GM18873 (cell line): ENCODE results near the gene PPP2R3B.
"Not testable (repeated sequence)": the region's sequence is repeated elsewhere in the genome, so short reads cannot be mapped to it uniquely, and the experiment has no call there.

Source experiments
- ATAC-seq: cut with Tn5 transposase; IDR thresholded peaks from one replicate; pipeline ENCODE4 v1.9.1; 2021; ENCODE audit warnings: mild to moderate bottlenecking, moderate library complexity, moderate number of reproducible peaks; ENCODE audit not compliant: unreplicated experiment, low FRiP score

PPP2R3B gene

DNA sequence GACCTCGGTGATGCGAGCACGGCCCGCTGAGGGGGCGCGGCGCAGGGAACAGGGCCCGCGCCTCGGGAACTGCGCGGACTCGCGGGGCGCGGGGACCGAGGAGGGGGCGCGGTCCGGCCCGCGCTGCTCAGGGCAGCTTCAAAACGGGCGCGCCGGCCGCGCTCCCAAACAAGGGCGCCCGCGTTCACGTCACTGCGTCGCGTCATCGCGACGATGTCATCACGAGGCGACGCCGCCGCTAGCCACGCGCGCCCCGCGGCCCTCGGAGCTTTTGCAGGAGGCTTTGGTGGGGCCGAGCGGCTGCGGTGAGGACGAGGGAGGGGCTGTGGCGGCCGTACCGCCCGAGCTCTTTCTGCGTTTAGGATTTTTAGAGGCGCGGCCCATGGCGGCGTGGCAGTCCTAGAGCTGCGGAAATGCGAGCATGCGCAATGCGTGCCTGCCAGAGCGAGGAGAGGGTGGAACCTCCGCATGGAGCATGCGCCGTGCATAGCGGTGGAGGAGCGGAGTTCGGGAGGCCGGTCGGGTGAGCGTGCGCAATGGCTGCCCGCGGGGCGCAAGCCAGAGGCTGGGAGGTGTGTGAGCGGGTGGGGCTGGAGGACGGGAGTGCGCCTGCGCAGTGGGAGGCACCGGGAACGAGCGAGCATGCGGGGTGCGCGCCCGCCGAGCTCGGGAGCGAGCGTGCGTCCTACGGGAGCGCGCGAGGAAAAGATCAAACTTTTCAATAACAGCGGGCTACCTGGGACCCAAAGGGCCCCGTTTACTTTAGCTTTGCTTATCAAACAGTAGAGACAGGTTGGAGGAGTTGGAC lies at the start of gene PPP2R3B:
Gene PPP2R3B, minus strand, starts transcription at position 140 of the 808 bp plus-strand sequence. CDS start 216 bp downstream, outside the sequence.
- peak; percentile 96 for ATAC-seq

DNA sequence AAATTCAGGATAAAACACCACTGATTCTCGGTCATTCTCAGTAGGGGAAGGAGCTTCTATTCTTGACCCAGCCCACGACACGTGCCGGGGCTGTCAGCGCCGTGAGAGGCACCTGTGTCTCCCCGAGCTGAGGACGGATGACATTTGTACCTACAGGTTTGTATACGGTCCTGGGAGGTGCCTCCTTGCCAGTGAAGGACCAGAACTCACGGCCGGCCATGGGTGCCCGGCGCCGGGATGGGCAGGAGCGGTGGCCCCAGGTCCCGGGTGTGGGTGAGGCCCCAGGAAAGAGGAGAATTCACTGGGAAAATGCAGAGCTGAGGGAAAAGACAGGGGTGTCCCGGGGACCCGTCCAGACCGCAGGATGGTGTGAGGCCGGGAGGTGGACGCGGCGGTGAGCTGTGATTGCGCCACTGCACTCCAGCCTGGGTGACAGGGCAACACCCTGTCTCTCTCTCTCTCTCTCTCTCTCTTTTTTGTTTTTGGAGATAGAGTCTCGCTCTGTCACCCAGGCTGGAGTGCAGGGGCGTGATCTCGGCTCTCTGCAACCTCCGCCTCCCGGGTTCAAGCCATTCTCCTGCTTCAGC lies 48.9 kb upstream of the PPP2R3B start:
- ATAC-seq, result no peak

DNA sequence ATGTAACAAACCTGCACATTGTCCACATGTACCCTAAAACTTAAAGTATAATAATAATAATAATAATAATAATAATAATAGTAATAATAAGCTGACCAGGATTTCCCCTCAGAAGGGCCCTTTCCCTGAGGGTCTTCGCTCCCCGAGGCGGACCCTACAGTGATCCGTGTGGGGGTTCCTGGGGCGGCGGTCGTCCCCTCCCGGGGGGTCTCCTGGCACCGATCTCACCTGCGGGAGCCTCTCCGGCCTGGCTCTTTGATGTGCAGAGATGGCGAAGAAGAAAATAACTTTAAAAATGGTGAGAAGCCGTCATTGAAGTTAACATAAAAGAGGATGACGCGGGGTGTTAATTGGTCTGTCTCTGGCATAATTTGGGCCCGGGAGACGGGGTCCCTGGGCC lies 48.2 kb upstream of the PPP2R3B start:
- no peak for ATAC-seq

- ATAC-seq, result no peak
Measured at GRCh38 chrX:433771-434170, 47.1 kb upstream of the PPP2R3B start.

GRCh38 chrX:432666-433065 lies 46.0 kb upstream of the PPP2R3B start:
- not testable (repeated sequence) for ATAC-seq

DNA sequence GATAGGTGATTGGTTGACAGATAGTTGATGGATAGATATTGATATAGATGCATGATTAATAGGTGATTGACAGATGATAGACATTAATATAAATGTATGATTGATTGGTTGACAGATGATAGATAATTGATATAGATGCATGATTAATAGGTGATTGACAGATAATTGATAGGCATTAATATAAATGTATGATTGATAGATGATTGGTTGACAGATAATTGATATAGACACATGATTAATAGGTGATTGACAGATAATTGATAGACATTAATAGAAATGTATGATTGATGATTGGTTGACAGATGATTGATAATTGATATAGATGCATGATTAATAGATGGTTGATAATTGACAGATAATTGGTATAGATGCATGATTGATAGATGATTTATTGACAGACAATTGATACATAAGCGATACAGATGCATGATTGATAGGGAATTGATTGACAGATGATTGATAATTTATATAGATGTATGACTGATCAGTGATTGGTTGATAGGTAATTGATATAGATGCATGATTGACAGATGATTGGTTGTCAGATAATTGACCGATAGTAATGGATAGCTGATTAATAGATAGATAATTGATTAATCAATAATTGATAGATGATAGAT lies 44.9 kb upstream of the PPP2R3B start:
- no peak for ATAC-seq

GRCh38 chrX:431056-431455 lies 44.3 kb upstream of the PPP2R3B start:
- no peak for ATAC-seq

DNA sequence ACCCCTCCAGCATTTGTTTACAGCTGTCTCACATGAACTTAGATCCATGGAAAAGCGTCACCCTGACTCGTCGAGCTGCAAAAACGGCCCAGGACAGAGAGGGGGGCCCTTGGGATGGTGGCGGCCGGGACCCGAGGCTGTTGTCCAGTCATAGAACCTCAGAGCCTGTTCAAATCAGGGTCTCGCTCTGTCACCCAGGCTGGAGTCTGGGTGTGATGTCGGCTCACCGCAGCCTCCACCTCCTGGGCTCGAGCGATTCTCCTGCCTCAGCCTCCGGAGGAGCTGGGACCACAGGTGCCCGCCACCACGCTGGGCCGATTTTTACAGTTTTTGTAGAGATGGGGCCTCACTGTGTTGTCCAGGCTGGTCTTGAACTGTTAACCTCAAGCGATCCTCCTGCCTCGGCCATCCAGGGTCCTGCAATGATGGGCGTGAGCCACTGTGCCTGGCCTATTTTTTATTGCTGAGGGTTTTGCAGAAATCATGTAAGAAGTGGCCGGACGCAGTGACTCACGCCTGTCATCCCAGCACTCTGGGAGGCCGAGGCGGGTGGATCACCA lies 42.6 kb upstream of the PPP2R3B start:
- no peak for ATAC-seq

- no peak for ATAC-seq
Measured at GRCh38 chrX:427812-428725, 41.4 kb upstream of the PPP2R3B start.

DNA sequence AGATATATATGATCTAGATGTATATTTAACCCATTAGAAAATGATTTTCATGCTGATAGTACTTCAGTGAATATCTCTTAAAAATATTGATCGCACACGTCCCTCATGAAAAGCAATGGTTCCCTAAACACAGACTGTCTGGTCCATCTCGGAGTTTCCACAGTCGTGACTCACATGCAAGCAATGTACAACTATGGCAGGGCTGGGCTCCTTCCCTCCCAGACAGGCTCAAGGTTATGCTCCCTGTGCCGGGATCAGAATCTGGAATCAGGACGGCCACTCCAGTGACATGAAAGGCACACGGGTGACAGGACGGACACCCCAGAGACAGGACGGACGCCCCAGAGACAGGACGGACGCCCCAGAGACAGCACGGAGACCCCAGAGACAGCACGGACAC lies 40.2 kb upstream of the PPP2R3B start:
- ATAC-seq, result no peak

DNA sequence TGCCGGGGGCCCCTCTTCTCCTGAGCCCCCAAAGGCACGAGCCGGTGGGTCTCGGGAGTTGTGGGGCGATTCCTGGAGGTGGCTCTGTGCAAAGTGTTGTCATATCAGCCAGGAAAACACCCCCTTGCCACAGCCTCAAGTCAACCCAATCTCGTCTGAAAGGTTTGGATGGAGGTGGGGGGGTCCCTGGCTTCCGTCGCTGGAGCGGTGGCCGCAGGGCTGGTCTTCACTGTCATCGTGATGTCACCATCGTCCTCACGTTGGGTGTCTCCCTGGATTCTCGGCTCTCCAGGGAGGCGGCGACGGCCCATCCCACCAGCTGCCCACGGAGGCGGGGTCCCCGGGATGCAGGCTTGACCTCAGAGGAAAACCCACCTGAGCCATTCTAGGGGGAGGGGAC lies 38.3 kb upstream of the PPP2R3B start:
- ATAC-seq, result no peak

- ATAC-seq, result no peak
Measured at GRCh38 chrX:421646-422391, 35.1 kb upstream of the PPP2R3B start.

- ATAC-seq, result no peak
Measured at GRCh38 chrX:420496-421223, 34.0 kb upstream of the PPP2R3B start.

- no peak for ATAC-seq
Measured at GRCh38 chrX:418927-419729, 32.4 kb upstream of the PPP2R3B start.

DNA sequence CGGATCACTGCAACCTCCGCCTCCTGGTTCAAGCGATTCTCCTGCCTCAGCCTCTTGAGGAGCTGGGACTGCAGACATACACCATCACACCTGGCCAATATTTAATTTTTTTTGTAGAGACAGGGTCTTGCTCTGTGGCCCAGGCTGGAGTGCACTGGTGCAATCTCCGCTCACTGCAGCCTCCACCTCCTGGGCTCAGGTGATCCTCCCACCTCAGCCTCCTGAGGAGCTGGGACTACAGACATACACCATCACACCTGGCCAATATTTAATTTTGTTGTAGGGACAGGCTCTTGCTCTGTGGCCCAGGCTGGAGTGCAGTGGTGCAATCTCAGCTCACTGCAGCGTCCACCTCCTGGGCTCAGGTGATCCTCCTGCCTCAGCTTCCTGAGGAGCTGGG lies 28.8 kb upstream of the PPP2R3B start:
- ATAC-seq, result not testable (repeated sequence)

- no peak for ATAC-seq
Measured at GRCh38 chrX:413322-414201, 26.9 kb upstream of the PPP2R3B start.

GRCh38 chrX:410296-410695 lies 23.6 kb upstream of the PPP2R3B start:
- no peak for ATAC-seq
